PC-9 (cell line): ENCODE measurements around the gene DTNBP1. TPM values are rescaled to one million over a fixed set of nuclear protein-coding genes. Genes with fewer than 3 reads are reported as not detected.

ENCODE experiments used
- BruUV-seq: library from RNA; stranded (reverse); fragments of 400-500 nt; replicated peaks from 2 replicates; lab custom pipeline; 2021; lab: Mats Ljungman, UMichigan
- CTCF ChIA-PET: fragments of 300-600 bp; sonication (Branson Sonifier 250); formaldehyde crosslinking; loops from one replicate; lab custom pipeline; 2022; ENCODE audit warnings: antibody characterized with exemption; lab: Charles Lee
- POLR2A ChIA-PET: fragments of 300-600 bp; sonication (Branson Sonifier 250); formaldehyde crosslinking; loops from one replicate; lab custom pipeline; 2022; ENCODE audit warnings: antibody characterized with exemption; ENCODE audit not compliant: unreplicated experiment; lab: Charles Lee
- DNase-seq, 2 experiments: peaks; one replicate each; pipeline versions ENCODE4 v3.0.0 to v3.0.0-alpha.2; 2015 to 2022; ENCODE audit warnings: mixed read lengths in 1 of 2
- H2AFZ ChIP-seq: fragments of 200-600 bp; sonication (generic); 2 replicates; pipeline ENCODE4 v1.8.1; 2017; ENCODE audit warnings: antibody characterized with exemption
- H3F3A ChIP-seq: fragments of 200-600 bp; sonication (generic); 2 replicates; pipeline ENCODE4 v1.8.1; 2017; ENCODE audit warnings: antibody characterized with exemption, mild to moderate bottlenecking, low read depth; ENCODE audit not compliant: insufficient read depth
- H3K27ac ChIP-seq: fragments of 200-600 bp; sonication (generic); 2 replicates; pipeline ENCODE4 v1.6.1; 2016; ENCODE audit warnings: mixed run types
- H3K27me3 ChIP-seq: fragments of 200-600 bp; sonication (generic); 2 replicates; pipeline ENCODE4 v1.6.1; 2016; ENCODE audit warnings: low read depth, mixed run types; ENCODE audit not compliant: insufficient read depth
- H3K36me3 ChIP-seq: fragments of 200-600 bp; sonication (generic); 2 replicates; pipeline ENCODE4 v1.6.1; 2016; ENCODE audit warnings: low read depth, mixed run types
- H3K4me1 ChIP-seq: fragments of 200-600 bp; sonication (generic); replicated peaks from 2 replicates; pipeline ENCODE4 v1.6.1; 2016; ENCODE audit warnings: mixed run types; ENCODE audit not compliant: insufficient read depth
- H3K4me2 ChIP-seq: fragments of 200-600 bp; sonication (generic); 2 replicates; pipeline ENCODE4 v1.6.1; 2017; ENCODE audit warnings: mixed run types
- H3K4me3 ChIP-seq: fragments of 200-600 bp; sonication (generic); 2 replicates; pipeline ENCODE4 v1.6.1; 2016; ENCODE audit warnings: mixed run types
- H3K79me2 ChIP-seq: fragments of 200-600 bp; sonication (generic); 2 replicates; pipeline ENCODE4 v1.6.1; 2017; ENCODE audit warnings: low read depth, mixed run types
- H3K9me2 ChIP-seq: fragments of 200-600 bp; sonication (generic); 2 replicates; pipeline ENCODE4 v1.8.1; 2017; ENCODE audit warnings: mild to moderate bottlenecking; ENCODE audit not compliant: insufficient read depth
- H3K9me3 ChIP-seq: fragments of 200-600 bp; sonication (generic); 2 replicates; pipeline ENCODE4 v1.8.1; 2016; ENCODE audit warnings: low read depth; ENCODE audit not compliant: insufficient read depth
- H4K20me1 ChIP-seq: fragments of 200-600 bp; sonication (generic); 2 replicates; pipeline ENCODE4 v1.8.1; 2017; ENCODE audit not compliant: insufficient read depth
- EZH2 ChIP-seq: fragments of 200-600 bp; sonication (generic); IDR thresholded peaks from 2 replicates; pipeline ENCODE4 v1.8.0; 2017; ENCODE audit warnings: antibody characterized with exemption, low read depth
- intact Hi-C: fragments of 100-400 bp; cut with micrococcal nuclease; formaldehyde crosslinking; loops from one replicate; pipeline ENCODE4 v1.10.0; 2022; ENCODE audit not compliant: unreplicated experiment
- total RNA-seq: library from RNA; stranded (reverse); gene quantifications from 2 replicates; pipeline ENCODE4 v1.2.3, GENCODE V29; 2021
- TF ChIP-seq, protein P1 (sequence below): fragments of 200-600 bp; sonication (generic); conservative IDR thresholded peaks from 2 replicates; pipeline ENCODE4 v1.6.1; 2017; ENCODE audit warnings: mixed run types, antibody characterized with exemption, mild to moderate bottlenecking, moderate library complexity

Gene DTNBP1
- total RNA-seq, 1 experiment from 2014 or later = 9.1 TPM

DNA sequence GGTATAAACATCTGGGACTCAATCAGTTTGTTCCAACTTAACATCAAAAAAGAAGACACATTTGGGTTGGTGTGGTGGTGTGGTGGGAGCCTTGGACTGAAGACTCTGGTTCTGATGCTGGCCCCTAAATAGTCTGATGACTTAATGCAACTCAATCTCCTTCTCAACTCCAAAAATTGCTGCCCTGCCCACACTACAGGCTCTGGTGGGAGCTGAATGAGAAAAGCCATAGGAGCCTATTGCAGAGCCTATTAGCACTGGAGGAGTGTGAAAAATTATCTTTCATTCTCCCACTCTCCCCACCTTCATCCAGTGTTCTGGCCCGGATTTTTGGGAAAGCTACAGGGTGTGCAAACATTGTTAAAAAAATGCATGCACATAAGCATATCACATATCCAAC lies 56.5 kb downstream of the DTNBP1 start:
- peaks cover 3% of the 10 kb centered on the region; the same call in 1 of the 2 replicates for H3F3A ChIP-seq
- no TSS peak for BruUV-seq
- no peaks in the 10 kb centered on the region for H3K9me3 ChIP-seq
- intact Hi-C loops = no loop called here
- H4K20me1 ChIP-seq = no peaks in the 10 kb centered on the region
- H3K4me1 ChIP-seq = no peaks in the 10 kb centered on the region
- ChIA-PET CTCF (no interaction called here), POLR2A (no interaction called here)
- DNase-seq = no peak
- no peaks in the 10 kb centered on the region for H3K36me3 ChIP-seq
- no peak overlapping the region for H3K4me2 ChIP-seq
- no peak overlapping the region for H2AFZ ChIP-seq
- no peaks in the 10 kb centered on the region for H3K27me3 ChIP-seq
- H3K79me2 ChIP-seq = no peaks in the 10 kb centered on the region
- no peaks in the 10 kb centered on the region for H3K9me2 ChIP-seq
- no peak overlapping the region for H3K27ac ChIP-seq
- H3K4me3 ChIP-seq = no peak overlapping the region
- no peak for TF ChIP-seq EZH2
- TF ChIP-seq, protein P1, sequence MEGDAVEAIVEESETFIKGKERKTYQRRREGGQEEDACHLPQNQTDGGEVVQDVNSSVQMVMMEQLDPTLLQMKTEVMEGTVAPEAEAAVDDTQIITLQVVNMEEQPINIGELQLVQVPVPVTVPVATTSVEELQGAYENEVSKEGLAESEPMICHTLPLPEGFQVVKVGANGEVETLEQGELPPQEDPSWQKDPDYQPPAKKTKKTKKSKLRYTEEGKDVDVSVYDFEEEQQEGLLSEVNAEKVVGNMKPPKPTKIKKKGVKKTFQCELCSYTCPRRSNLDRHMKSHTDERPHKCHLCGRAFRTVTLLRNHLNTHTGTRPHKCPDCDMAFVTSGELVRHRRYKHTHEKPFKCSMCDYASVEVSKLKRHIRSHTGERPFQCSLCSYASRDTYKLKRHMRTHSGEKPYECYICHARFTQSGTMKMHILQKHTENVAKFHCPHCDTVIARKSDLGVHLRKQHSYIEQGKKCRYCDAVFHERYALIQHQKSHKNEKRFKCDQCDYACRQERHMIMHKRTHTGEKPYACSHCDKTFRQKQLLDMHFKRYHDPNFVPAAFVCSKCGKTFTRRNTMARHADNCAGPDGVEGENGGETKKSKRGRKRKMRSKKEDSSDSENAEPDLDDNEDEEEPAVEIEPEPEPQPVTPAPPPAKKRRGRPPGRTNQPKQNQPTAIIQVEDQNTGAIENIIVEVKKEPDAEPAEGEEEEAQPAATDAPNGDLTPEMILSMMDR = no peak

DNA sequence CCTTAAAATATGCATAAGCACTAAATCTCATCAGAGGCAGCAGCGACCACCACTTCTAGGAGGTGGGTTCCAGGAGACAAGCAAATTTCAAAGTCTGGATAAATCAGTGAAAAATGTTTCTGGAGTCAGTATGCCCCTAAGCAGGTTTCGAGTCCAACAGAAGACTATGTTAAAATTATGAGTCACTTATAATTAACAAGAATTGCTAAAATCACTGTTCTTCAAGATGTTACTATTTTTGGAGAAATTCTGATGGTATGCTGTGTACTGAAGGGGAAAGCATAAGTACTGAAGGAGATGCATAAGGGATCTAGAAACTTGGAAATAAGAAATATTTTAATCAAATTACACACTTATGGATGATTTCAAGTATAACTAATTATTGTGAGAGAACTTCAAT lies 58.0 kb downstream of the DTNBP1 start:
- no peak overlapping the region for H2AFZ ChIP-seq
- no peaks in the 10 kb centered on the region for H3K79me2 ChIP-seq
- no peaks in the 10 kb centered on the region for H3K9me3 ChIP-seq
- no peak for DNase-seq
- POLR2A ChIA-PET = no interaction called here
- H3K27ac ChIP-seq = no peak overlapping the region
- no peaks in the 10 kb centered on the region for H3K4me1 ChIP-seq
- BruUV-seq = no TSS peak
- intact Hi-C loops = no loop called here
- TF ChIP-seq, protein P1 = no peak
- TF ChIP-seq EZH2 = no peak
- no peaks in the 10 kb centered on the region for H3K9me2 ChIP-seq
- CTCF ChIA-PET = no interaction called here
- no peaks in the 10 kb centered on the region for H4K20me1 ChIP-seq
- H3K36me3 ChIP-seq = no peaks in the 10 kb centered on the region
- no peak overlapping the region for H3K4me2 ChIP-seq
- no peak overlapping the region for H3K4me3 ChIP-seq
- no peaks in the 10 kb centered on the region for H3K27me3 ChIP-seq
- peaks cover 3% of the 10 kb centered on the region; the same call in 1 of the 2 replicates for H3F3A ChIP-seq

DNA sequence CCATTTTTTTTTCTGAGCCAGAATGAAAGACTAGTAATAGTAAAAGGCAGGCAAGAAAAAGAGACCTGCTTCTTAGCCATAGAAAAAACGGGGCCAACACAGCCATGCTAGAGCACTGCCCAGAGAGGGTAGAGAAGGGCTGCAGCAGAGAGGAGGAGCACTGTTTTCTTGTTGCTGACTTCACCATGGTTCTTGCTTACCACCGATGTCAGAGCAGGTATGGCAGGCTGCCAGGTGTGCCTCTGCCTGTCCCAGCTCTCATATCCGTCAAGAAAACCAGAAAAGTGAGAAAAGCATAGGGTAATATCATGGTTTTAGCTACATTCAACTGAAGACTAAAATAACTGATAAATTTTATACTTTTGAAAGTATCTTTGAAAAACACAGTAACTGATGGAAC lies 60.7 kb downstream of the DTNBP1 start:
- DNase-seq = no peak
- H3K9me2 ChIP-seq = no peaks in the 10 kb centered on the region; the same call in 1 of the 2 replicates
- no peaks in the 10 kb centered on the region for H4K20me1 ChIP-seq
- H3K4me3 ChIP-seq = no peak overlapping the region
- H3K4me2 ChIP-seq = no peak overlapping the region
- H3K9me3 ChIP-seq = no peaks in the 10 kb centered on the region
- BruUV-seq = no TSS peak
- no peaks in the 10 kb centered on the region for H3F3A ChIP-seq
- no peaks in the 10 kb centered on the region for H3K79me2 ChIP-seq
- CTCF ChIA-PET = no interaction called here
- no peak overlapping the region for H2AFZ ChIP-seq
- POLR2A ChIA-PET = interaction anchor here (0.6 kb wide), 1 partner anchor 256 kb away, joined by 3 read pairs; no protein-coding TSS in a partner anchor
- H3K27me3 ChIP-seq = no peaks in the 10 kb centered on the region
- intact Hi-C loops = no loop called here
- no peak overlapping the region for H3K27ac ChIP-seq
- no peaks in the 10 kb centered on the region for H3K36me3 ChIP-seq
- H3K4me1 ChIP-seq = no peaks in the 10 kb centered on the region
- no peak for TF ChIP-seq EZH2
- TF ChIP-seq, protein P1 = no peak
